Karpas-422 (cell line): ENCODE measurements around the gene INVS. TPM values are rescaled to one million over a fixed set of nuclear protein-coding genes. Genes with fewer than 3 reads are reported as not detected.
A peak's percentile ranks its signal among the peaks of the same experiment; 100 is the strongest.
"Not testable (repeated sequence)": the region's sequence is repeated elsewhere in the genome, so short reads cannot be mapped to it uniquely, and the experiment has no call there.

Experiments
- DNase-seq: peaks from one replicate; pipeline ENCODE4 v3.0.0-alpha.2; 2015
- H2AFZ ChIP-seq: fragments of 200-600 bp; sonication (generic); 2 replicates; pipeline ENCODE4 v1.6.1; 2014; ENCODE audit warnings: antibody characterized with exemption, low read length, mixed read lengths
- H3K27ac ChIP-seq: fragments of 200-600 bp; sonication (generic); 2 replicates; pipeline ENCODE4 v1.5.1; 2014; ENCODE audit warnings: mild to moderate bottlenecking, low read length, moderate library complexity
- H3K27me3 ChIP-seq: fragments of 200-600 bp; sonication (generic); 2 replicates; pipeline ENCODE4 v1.6.1; 2014; ENCODE audit warnings: low read length, mixed read lengths
- H3K36me3 ChIP-seq: fragments of 200-600 bp; sonication (generic); 2 replicates; pipeline ENCODE4 v1.6.1; 2014; ENCODE audit warnings: low read length, mixed read lengths; ENCODE audit not compliant: insufficient read depth
- H3K4me1 ChIP-seq: fragments of 200-600 bp; sonication (generic); 2 replicates; pipeline ENCODE4 v1.6.1; 2014; ENCODE audit warnings: mild to moderate bottlenecking, low read length, mixed read lengths
- H3K4me2 ChIP-seq: fragments of 200-600 bp; sonication (generic); 2 replicates; pipeline ENCODE4 v1.6.1; 2014; ENCODE audit warnings: low read length, low read depth, mild to moderate bottlenecking; ENCODE audit not compliant: poor library complexity, severe bottlenecking
- H3K4me3 ChIP-seq: fragments of 200-600 bp; sonication (generic); 2 replicates; pipeline ENCODE4 v1.5.1; 2014; ENCODE audit warnings: mild to moderate bottlenecking, antibody characterized with exemption, low read length, mixed read lengths
- H3K79me2 ChIP-seq: fragments of 200-600 bp; sonication (generic); 2 replicates; pipeline ENCODE4 v1.6.1; 2014; ENCODE audit warnings: mild to moderate bottlenecking, low read length, mixed read lengths
- H3K9ac ChIP-seq: fragments of 200-600 bp; sonication (generic); 2 replicates; pipeline ENCODE4 v1.6.0; 2014; ENCODE audit warnings: low read length
- H3K9me2 ChIP-seq: fragments of 200-600 bp; sonication (generic), shearing (Covaris generic); replicated peaks from 2 replicates; pipeline ENCODE4 v1.6.0; 2014; ENCODE audit warnings: mild to moderate bottlenecking, low read length, moderate library complexity; ENCODE audit not compliant: insufficient read depth
- H3K9me3 ChIP-seq: fragments of 300-700, 200-600 bp; sonication (generic); 2 replicates; pipeline ENCODE4 v1.6.1; 2014; ENCODE audit warnings: low read length, mixed read lengths
- H4K20me1 ChIP-seq: fragments of 200-600 bp; sonication (generic); 2 replicates; pipeline ENCODE4 v1.6.1; 2014; ENCODE audit warnings: mild to moderate bottlenecking, antibody characterized with exemption, low read length, low read depth; ENCODE audit not compliant: insufficient read depth
- total RNA-seq: library from RNA; depleted of rRNA; stranded (reverse); fragments of >200 nt; shearing (Covaris generic); gene quantifications from 2 replicates; pipeline ENCODE4 v1.2.3, GENCODE V29; 2014; ENCODE audit warnings: low replicate concordance

Gene INVS
- total RNA-seq, 1 experiment from 2014 or later = 33.8 TPM

- H3K27ac ChIP-seq = no peak overlapping the region
- no peak overlapping the region for H3K4me2 ChIP-seq
- H3K79me2 ChIP-seq = peaks cover 64% of the 10 kb centered on the region
Measured at GRCh38 chr9:100064872-100065581, 34.0 kb upstream of the INVS start.

GRCh38 chr9:100066539-100066938, 32.5 kb upstream of the INVS start:
- Histone ChIP-seq H3K9ac (no peak overlapping the region), H3K27ac (0 out of 2 replicates have a peak overlapping the region, but pooled peaks have one; percentile 17), H3K4me1 (peaks cover 36% of the 10 kb centered on the region), H3K36me3 (no peaks in the 10 kb centered on the region), H3K4me2 (no peak overlapping the region), H3K27me3 (no peaks in the 10 kb centered on the region), H3K9me3 (no peaks in the 10 kb centered on the region), H3K9me2 (no peaks in the 10 kb centered on the region), H4K20me1 (peaks cover 5% of the 10 kb centered on the region), H3K79me2 (peaks cover 71% of the 10 kb centered on the region), H3K4me3 (no peak overlapping the region), H2AFZ (no peak overlapping the region)
- no peak for DNase-seq

More at GRCh38 chr9:100064872-100065581, 34.0 kb upstream of the INVS start:
- no peak for DNase-seq
- Histone ChIP-seq H3K4me1 (peaks cover 41% of the 10 kb centered on the region), H4K20me1 (peaks cover 5% of the 10 kb centered on the region), H2AFZ (no peak overlapping the region), H3K4me3 (no peak overlapping the region), H3K36me3 (no peaks in the 10 kb centered on the region), H3K27me3 (no peaks in the 10 kb centered on the region), H3K9ac (no peak overlapping the region), H3K9me2 (no peaks in the 10 kb centered on the region), H3K9me3 (no peaks in the 10 kb centered on the region)

- H3K4me2 ChIP-seq, H3K9ac ChIP-seq, H3K27ac ChIP-seq, H3K9me3 ChIP-seq, H2AFZ ChIP-seq, H3K4me3 ChIP-seq, DNase-seq, H3K9me2 ChIP-seq, H3K27me3 ChIP-seq, H4K20me1 ChIP-seq, H3K36me3 ChIP-seq: not testable (repeated sequence)
- Histone ChIP-seq H3K79me2 (peaks cover 74% of the 10 kb centered on the region), H3K4me1 (peaks cover 36% of the 10 kb centered on the region)
Measured at GRCh38 chr9:100067990-100068389, 31.1 kb upstream of the INVS start.

- H3K4me1 ChIP-seq = peaks cover 26% of the 10 kb centered on the region
- H3K79me2 ChIP-seq = peaks cover 74% of the 10 kb centered on the region
- H3K9ac ChIP-seq, H3K9me2 ChIP-seq, H3K27ac ChIP-seq, H2AFZ ChIP-seq, H3K27me3 ChIP-seq, H4K20me1 ChIP-seq, H3K4me3 ChIP-seq, H3K9me3 ChIP-seq, H3K36me3 ChIP-seq, DNase-seq, H3K4me2 ChIP-seq: not testable (repeated sequence)
Measured at GRCh38 chr9:100069068-100069467, 30.0 kb upstream of the INVS start.

GRCh38 chr9:100070104-100071041, 28.7 kb upstream of the INVS start:
- Histone ChIP-seq H3K27ac (no peak overlapping the region), H2AFZ (no peak overlapping the region), H3K9me2 (no peaks in the 10 kb centered on the region), H3K9ac (no peak overlapping the region), H3K9me3 (no peaks in the 10 kb centered on the region), H4K20me1 (peaks cover 6% of the 10 kb centered on the region; the same call in 1 of the 2 replicates), H3K4me2 (no peak overlapping the region), H3K4me1 (peaks cover 20% of the 10 kb centered on the region), H3K79me2 (peaks cover 74% of the 10 kb centered on the region), H3K4me3 (no peak overlapping the region), H3K27me3 (no peaks in the 10 kb centered on the region), H3K36me3 (no peaks in the 10 kb centered on the region)
- DNase-seq = no peak

- Histone ChIP-seq H2AFZ (no peak overlapping the region), H3K9me2 (no peaks in the 10 kb centered on the region), H3K36me3 (no peaks in the 10 kb centered on the region), H3K4me2 (no peak overlapping the region), H4K20me1 (peaks cover 6% of the 10 kb centered on the region; the same call in 1 of the 2 replicates), H3K4me3 (no peak overlapping the region), H3K9ac (no peak overlapping the region), H3K79me2 (peaks cover 74% of the 10 kb centered on the region), H3K4me1 (peaks cover 12% of the 10 kb centered on the region), H3K27ac (no peak overlapping the region), H3K9me3 (no peaks in the 10 kb centered on the region), H3K27me3 (no peaks in the 10 kb centered on the region)
- no peak for DNase-seq
Measured at GRCh38 chr9:100071271-100071670, 27.8 kb upstream of the INVS start.

GRCh38 chr9:100072805-100073204, 26.2 kb upstream of the INVS start:
- Histone ChIP-seq H2AFZ (no peak overlapping the region), H3K9ac (no peak overlapping the region), H3K9me3 (no peaks in the 10 kb centered on the region), H4K20me1 (peaks cover 15% of the 10 kb centered on the region; the same call in 1 of the 2 replicates), H3K4me1 (peaks cover 5% of the 10 kb centered on the region), H3K9me2 (no peaks in the 10 kb centered on the region; the same call in 1 of the 2 replicates), H3K79me2 (peaks cover 83% of the 10 kb centered on the region), H3K36me3 (no peaks in the 10 kb centered on the region), H3K27ac (no peak overlapping the region), H3K4me3 (no peak overlapping the region), H3K4me2 (no peak overlapping the region), H3K27me3 (no peaks in the 10 kb centered on the region)
- no peak for DNase-seq

- H3K4me3 ChIP-seq = no peak overlapping the region
- no peaks in the 10 kb centered on the region for H3K9me3 ChIP-seq
- no peaks in the 10 kb centered on the region for H3K36me3 ChIP-seq
- no peaks in the 10 kb centered on the region for H3K27me3 ChIP-seq
- H3K4me2 ChIP-seq = no peak overlapping the region
- peaks cover 5% of the 10 kb centered on the region for H3K4me1 ChIP-seq
- peaks cover 15% of the 10 kb centered on the region; the same call in 1 of the 2 replicates for H4K20me1 ChIP-seq
- peaks cover 94% of the 10 kb centered on the region for H3K79me2 ChIP-seq
- H2AFZ ChIP-seq = no peak overlapping the region
- H3K9ac ChIP-seq = no peak overlapping the region
- H3K9me2 ChIP-seq = no peaks in the 10 kb centered on the region; the same call in 1 of the 2 replicates
- H3K27ac ChIP-seq = no peak overlapping the region
- no peak for DNase-seq
Measured at GRCh38 chr9:100074093-100074492, 24.9 kb upstream of the INVS start.
